ENCODE results near the gene GIT1. TPM values are rescaled to one million over a fixed set of nuclear protein-coding genes. Genes with fewer than 3 reads are reported as not detected.

Gene GIT1
- total and polyA plus RNA-seq, 9 donors = 18.0 to 51.8 (median 39.0) TPM

GRCh38 chr17:29612094-29612403 lies 22.6 kb upstream of the GIT1 start:
- no peak overlapping the region for H3K27ac ChIP-seq
- 91 to 96% (median 92%) methylated on average over 12 of the region's 12 CpGs for WGBS, 3 donors
- no peaks in the 10 kb centered on the region for H3K36me3 ChIP-seq
- no peak overlapping the region for H3K4me3 ChIP-seq
- intact Hi-C loops (cut with DNase I) = no loop called here
- peaks cover 13% of the 10 kb centered on the region for H3K4me1 ChIP-seq (ENCODE audit: insufficient read depth)
- TF ChIP-seq POLR2A (IDR thresholded peaks at IDR 0.05) (no peak), EP300 (IDR thresholded peaks at IDR 0.05) (no peak), CTCF (IDR thresholded peaks at IDR 0.05) (no peak)
- no peaks in the 10 kb centered on the region for H3K9me3 ChIP-seq
- H3K27me3 ChIP-seq = no peaks in the 10 kb centered on the region
- DNase-seq = peak in 1 of 5 donors; percentile 41

GRCh38 chr17:29611351-29612093 lies 22.1 kb upstream of the GIT1 start:
- intact Hi-C loops (cut with DNase I) = no loop called here
- H3K9me3 ChIP-seq = no peaks in the 10 kb centered on the region
- no peak overlapping the region for H3K27ac ChIP-seq

GRCh38 chr17:29610395-29610794 lies 20.9 kb upstream of the GIT1 start:
- TF ChIP-seq POLR2A (IDR thresholded peaks at IDR 0.05) = no peak
- no peak for TF ChIP-seq EP300 (IDR thresholded peaks at IDR 0.05)
- no peak for TF ChIP-seq CTCF (IDR thresholded peaks at IDR 0.05)
- intact Hi-C loops (cut with DNase I) = no loop called here
- no peaks in the 10 kb centered on the region for H3K36me3 ChIP-seq
- H3K4me1 ChIP-seq (ENCODE audit: insufficient read depth) = peaks cover 7% of the 10 kb centered on the region
- no peaks in the 10 kb centered on the region for H3K9me3 ChIP-seq
- no peak overlapping the region for H3K27ac ChIP-seq
- no peak overlapping the region for H3K4me3 ChIP-seq
- no peaks in the 10 kb centered on the region for H3K27me3 ChIP-seq
- WGBS, 3 donors = 68 to 74% (median 70%) methylated on average over 3 of the region's 3 CpGs
- no peak for DNase-seq

More at GRCh38 chr17:29611351-29612093, 22.1 kb upstream of the GIT1 start:
- no peaks in the 10 kb centered on the region for H3K36me3 ChIP-seq
- TF ChIP-seq POLR2A (IDR thresholded peaks at IDR 0.05) = no peak
- no peak for TF ChIP-seq CTCF (IDR thresholded peaks at IDR 0.05)
- TF ChIP-seq EP300 (IDR thresholded peaks at IDR 0.05) = no peak
- 95 to 98% (median 98%) methylated on average over 11 of the region's 11 CpGs for WGBS, 3 donors
- no peak overlapping the region for H3K4me3 ChIP-seq
- peaks cover 13% of the 10 kb centered on the region for H3K4me1 ChIP-seq (ENCODE audit: insufficient read depth)
- no peaks in the 10 kb centered on the region for H3K27me3 ChIP-seq
- no peak for DNase-seq

- Histone ChIP-seq H3K4me1 (ENCODE audit: insufficient read depth) (peaks cover 7% of the 10 kb centered on the region), H3K4me3 (no peak overlapping the region), H3K9me3 (no peaks in the 10 kb centered on the region), H3K27me3 (no peaks in the 10 kb centered on the region), H3K36me3 (no peaks in the 10 kb centered on the region), H3K27ac (no peak overlapping the region)
- no peak for DNase-seq
- intact Hi-C loops (cut with DNase I) = no loop called here
- WGBS, 3 donors = 84 to 93% (median 87%) methylated on average over 15 of the region's 15 CpGs
- TF ChIP-seq CTCF (IDR thresholded peaks at IDR 0.05) = no peak
Measured at GRCh38 chr17:29608986-29609385, 19.5 kb upstream of the GIT1 start.

Measured in ovary (tissue), 9 donors.